Fibroblast of pulmonary artery (primary cell): ENCODE measurements around the gene ZCCHC2.
A peak's percentile ranks its signal among the peaks of the same experiment; 100 is the strongest.

ENCODE experiments used
- DNase-seq: peaks from one replicate; pipeline ENCODE4 v3.0.0-alpha.2; 2010; ENCODE audit warnings: low read depth
- H3K4me3 ChIP-seq: replicated peaks from 2 replicates; pipeline ENCODE4 v1.5.1; 2011; ENCODE audit warnings: low read depth, mild to moderate bottlenecking, control low read depth, low read length, moderate library complexity
- TF ChIP-seq, protein P1 (sequence below): IDR thresholded peaks from 2 replicates; pipeline ENCODE4 v1.5.1; 2011; ENCODE audit warnings: mild to moderate bottlenecking, control low read depth, low read length, inconsistent platforms; ENCODE audit errors: missing control alignments

ZCCHC2 gene

DNA sequence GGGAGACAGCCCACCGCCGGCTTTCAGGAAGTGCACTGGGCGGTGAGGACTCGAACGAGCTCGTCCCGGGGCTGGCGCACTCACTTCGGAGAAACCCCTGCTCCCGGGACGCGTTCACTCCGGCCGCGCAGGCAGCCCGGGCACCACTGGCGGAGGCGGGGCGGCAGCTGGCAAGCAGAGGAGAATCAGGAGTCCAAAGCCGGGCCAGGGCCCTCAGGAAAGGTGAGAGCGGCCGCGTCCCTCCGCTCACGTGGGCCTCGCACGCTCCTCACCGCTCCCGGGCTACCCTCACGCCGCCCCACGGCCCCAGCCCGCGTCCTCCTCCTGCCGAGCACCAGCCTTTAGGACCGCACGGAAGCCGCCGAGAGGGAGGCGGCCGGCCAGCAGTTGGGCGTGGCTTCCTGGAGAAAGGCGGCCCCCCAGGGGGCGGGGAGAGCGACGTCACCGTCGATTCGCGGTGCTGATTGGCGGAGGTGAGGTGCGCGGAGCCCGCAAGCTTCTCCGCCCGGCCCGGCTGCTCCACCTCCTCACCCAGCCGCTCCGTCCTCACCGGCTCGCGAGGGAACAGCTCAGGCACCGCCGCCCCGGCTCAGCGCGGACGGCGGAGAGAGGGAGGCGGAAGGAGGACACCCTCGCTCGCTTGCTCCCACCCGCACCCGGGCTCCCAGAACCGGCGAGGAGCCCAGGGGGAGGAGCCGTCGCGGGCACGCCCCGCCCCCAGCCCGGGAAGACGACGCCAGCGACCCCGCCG lies at the start of gene ZCCHC2:
Gene ZCCHC2, plus strand, starts transcription at position 522 of the 751 bp plus-strand sequence. CDS start 400 bp downstream, outside the sequence.
- peak; percentile 97 for DNase-seq
- TF ChIP-seq, protein P1, sequence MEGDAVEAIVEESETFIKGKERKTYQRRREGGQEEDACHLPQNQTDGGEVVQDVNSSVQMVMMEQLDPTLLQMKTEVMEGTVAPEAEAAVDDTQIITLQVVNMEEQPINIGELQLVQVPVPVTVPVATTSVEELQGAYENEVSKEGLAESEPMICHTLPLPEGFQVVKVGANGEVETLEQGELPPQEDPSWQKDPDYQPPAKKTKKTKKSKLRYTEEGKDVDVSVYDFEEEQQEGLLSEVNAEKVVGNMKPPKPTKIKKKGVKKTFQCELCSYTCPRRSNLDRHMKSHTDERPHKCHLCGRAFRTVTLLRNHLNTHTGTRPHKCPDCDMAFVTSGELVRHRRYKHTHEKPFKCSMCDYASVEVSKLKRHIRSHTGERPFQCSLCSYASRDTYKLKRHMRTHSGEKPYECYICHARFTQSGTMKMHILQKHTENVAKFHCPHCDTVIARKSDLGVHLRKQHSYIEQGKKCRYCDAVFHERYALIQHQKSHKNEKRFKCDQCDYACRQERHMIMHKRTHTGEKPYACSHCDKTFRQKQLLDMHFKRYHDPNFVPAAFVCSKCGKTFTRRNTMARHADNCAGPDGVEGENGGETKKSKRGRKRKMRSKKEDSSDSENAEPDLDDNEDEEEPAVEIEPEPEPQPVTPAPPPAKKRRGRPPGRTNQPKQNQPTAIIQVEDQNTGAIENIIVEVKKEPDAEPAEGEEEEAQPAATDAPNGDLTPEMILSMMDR, result no peak
- H3K4me3 ChIP-seq, result peak within 1 kb of the TSS; percentile 80

DNA sequence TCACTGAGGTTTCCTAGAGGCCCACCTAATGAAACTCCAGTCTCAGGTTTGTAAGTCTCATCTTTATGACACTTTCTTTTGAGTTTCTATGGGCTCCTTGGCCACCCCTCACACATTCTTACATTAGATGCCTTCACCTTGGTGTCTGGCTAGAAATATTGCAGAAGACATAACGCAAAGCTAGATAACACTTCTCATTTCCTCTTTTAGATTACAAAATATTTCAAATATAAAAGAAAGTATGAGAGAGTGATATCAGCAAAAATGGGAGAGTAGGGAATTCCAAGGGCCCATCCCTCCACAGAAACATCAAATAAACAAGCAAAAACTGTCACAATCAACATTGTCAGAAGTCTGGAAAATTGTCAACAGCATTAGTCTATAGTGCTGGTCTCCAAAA lies 43.3 kb upstream of the ZCCHC2 start:
- TF ChIP-seq, protein P1, result no peak
- DNase-seq, result no peak
- H3K4me3 ChIP-seq, result no peak overlapping the region

DNA sequence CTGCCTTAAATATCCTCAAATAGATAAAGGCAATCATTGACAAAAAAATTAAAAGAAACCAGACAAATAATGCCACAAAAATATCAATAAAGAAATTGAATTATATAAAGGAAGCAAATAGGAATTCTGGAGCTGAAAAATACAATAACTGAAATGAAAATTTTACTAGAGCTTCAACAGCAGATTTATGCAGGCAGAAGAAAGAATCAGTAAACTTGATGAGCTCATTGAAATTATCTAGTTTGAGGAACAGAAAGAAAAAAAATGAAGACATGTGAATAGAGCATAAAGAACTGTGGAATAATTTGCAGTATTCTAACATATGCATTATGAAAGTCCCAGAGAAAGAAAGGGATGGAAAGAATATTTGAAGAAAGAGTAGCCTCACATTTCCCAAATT lies 41.9 kb upstream of the ZCCHC2 start:
- DNase-seq, result no peak
- no peak overlapping the region for H3K4me3 ChIP-seq
- TF ChIP-seq, protein P1, result no peak

DNA sequence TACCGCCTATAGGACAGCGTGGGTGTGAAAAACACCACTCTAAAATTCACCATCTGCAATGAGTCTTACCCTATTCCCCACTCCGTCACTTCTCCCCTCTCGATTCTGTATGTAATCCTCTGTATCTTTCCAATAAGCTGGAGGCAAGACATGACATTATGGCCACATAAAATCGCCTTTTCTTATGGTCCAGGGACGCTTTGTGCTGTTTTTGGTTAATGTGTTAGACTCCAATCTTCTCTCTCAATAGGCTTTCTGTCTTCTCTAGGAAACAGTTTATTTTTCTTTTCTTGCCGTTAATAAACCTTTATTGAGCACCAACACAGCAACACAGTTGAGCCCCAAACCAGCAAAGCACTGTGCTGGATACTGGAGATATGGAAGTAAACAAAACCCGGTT lies 37.9 kb upstream of the ZCCHC2 start:
- no peak for DNase-seq
- TF ChIP-seq, protein P1, result no peak
- H3K4me3 ChIP-seq, result no peak overlapping the region

DNA sequence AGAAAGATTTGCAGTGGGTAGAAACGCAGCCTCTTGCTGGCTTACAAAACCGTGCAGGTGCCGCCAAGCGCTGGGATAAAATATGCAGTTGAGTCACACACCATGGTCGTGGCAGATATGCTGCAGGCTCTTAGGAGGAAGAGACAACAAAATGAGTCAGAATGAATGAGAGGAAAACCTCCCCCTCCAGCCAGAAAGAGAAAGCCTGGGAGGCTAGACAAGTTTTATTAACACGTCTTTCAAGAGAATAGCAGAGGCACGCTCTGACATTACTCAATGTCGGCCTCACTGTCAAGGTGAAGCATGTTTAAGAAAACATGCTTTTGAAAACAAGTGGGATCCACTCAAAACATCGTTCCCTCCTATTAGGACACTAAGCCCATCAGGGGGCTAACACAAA lies 37.1 kb upstream of the ZCCHC2 start:
- DNase-seq, result peak; percentile 83
- TF ChIP-seq, protein P1, result no peak

DNA sequence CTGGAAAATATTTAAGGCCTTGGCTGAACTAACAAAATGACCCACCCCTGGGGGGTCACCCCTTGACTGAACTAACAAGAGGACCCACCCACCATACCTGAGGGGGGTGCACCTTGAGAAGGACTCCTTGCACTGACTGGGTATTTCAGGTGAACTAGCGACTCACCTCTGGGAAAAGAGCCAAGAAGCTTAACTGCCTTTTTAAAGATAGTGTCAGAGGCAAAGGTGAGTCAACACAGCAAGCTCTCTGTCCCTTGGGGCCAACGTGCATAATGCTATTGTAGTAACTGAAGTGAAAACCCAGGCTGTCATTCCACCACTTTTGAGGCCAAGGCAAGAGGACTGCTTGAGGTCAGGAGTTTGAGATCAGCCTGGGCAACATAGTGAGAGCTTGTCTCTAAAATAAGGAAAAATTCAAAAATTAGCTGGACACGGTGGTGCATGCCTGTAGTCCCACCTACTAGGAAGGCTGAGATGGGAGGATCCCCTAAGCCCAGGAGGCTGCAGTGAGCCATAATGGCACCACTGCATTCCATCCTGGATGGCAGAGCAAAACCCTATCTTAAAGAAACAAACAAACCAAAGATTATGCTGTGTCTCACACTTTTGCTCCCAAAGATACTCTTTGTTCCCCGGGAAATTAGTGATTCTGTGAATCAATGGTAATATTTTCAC lies 36.4 kb upstream of the ZCCHC2 start:
- H3K4me3 ChIP-seq, result no peak overlapping the region
- TF ChIP-seq, protein P1, result no peak
- DNase-seq, result peak; percentile 39

More for the DNA sequence above, 37.1 kb upstream of the ZCCHC2 start:
- H3K4me3 ChIP-seq, result no peak overlapping the region
